HepG2 (cell line): ENCODE measurements around the gene RRP9. TPM values are rescaled to one million over a fixed set of nuclear protein-coding genes. Genes with fewer than 3 reads are reported as not detected.
A peak's percentile ranks its signal among the peaks of the same experiment; 100 is the strongest.

Experiments
- ATF3 ChIP-seq: sonication (generic); formaldehyde crosslinking; IDR thresholded peaks from 2 replicates; pipeline ENCODE4 v1.4.0; 2020; ENCODE audit warnings: missing genetic modification reagents
- MBD4 ChIP-seq: IDR thresholded peaks from 2 replicates; pipeline ENCODE4 v1.6.1; 2012; ENCODE audit warnings: low read length, inconsistent platforms, borderline replicate concordance
- MED13 ChIP-seq: sonication (generic); formaldehyde crosslinking; IDR thresholded peaks from 2 replicates; pipeline ENCODE4 v1.5.0; 2020; ENCODE audit warnings: missing genetic modification reagents
- MLXIP ChIP-seq: sonication (generic); formaldehyde crosslinking; IDR thresholded peaks from 2 replicates; pipeline ENCODE4 v1.9.0; 2021; ENCODE audit warnings: missing genetic modification reagents, borderline replicate concordance
- NCOA5 ChIP-seq: sonication (generic); formaldehyde crosslinking; IDR thresholded peaks from 2 replicates; pipeline ENCODE4 v1.4.0; 2020; ENCODE audit warnings: missing genetic modification reagents
- NFYC ChIP-seq: IDR thresholded peaks from 2 replicates; pipeline ENCODE4 v1.6.1; 2016; ENCODE audit warnings: missing genetic modification reagents, missing compliant biosample characterization
- PTBP1 ChIP-seq: fragments of 200-400 bp; formaldehyde crosslinking; IDR thresholded peaks from 2 replicates; pipeline ENCODE4 v1.6.1; 2018; ENCODE audit warnings: low read length, low read depth; ENCODE audit not compliant: poor library complexity, severe bottlenecking
- RNF219 ChIP-seq: sonication (generic); formaldehyde crosslinking; IDR thresholded peaks from 2 replicates; pipeline ENCODE4 v1.5.0; 2020; ENCODE audit warnings: mild to moderate bottlenecking, missing genetic modification reagents
- RORA ChIP-seq: sonication (generic); formaldehyde crosslinking; IDR thresholded peaks from 2 replicates; pipeline ENCODE4 v1.5.0; 2020; ENCODE audit warnings: mild to moderate bottlenecking, missing genetic modification reagents, moderate library complexity
- SP4 ChIP-seq: sonication (generic); formaldehyde crosslinking; IDR thresholded peaks from 2 replicates; pipeline ENCODE4 v1.8.1; 2023; ENCODE audit warnings: mild to moderate bottlenecking, missing genetic modification reagents
- ZNF432 ChIP-seq: sonication (generic); formaldehyde crosslinking; IDR thresholded peaks from 2 replicates; pipeline ENCODE4 v1.5.0; 2020; ENCODE audit warnings: missing genetic modification reagents, mild to moderate bottlenecking, borderline replicate concordance
- ZNF567 ChIP-seq: sonication (generic); formaldehyde crosslinking; IDR thresholded peaks from 2 replicates; pipeline ENCODE4 v1.8.1; 2023; ENCODE audit warnings: mild to moderate bottlenecking, missing genetic modification reagents, borderline replicate concordance
- ZNF768 ChIP-seq: sonication (generic); formaldehyde crosslinking; IDR thresholded peaks from 2 replicates; pipeline ENCODE4 v1.4.0; 2020; ENCODE audit warnings: missing genetic modification reagents
- polyA plus RNA-seq, 8 experiments: library from polyadenylated mRNA; depleted of rRNA in 3 of 8; stranded (reverse) in 7 of 8; unstranded in 1 of 8; fragments of >200 nt; fragmentation: Illumina TruSeq in 4 of 8; extraction: Trizol in 4 of 8; gene quantifications; 2 replicates each; pipeline versions ENCODE4 v1.2.1 to v1.2.3, GENCODE V29; 2011 to 2016; ENCODE audit warnings: low read depth in 4 of 8, missing spikeins in 1 of 8, mixed read lengths in 1 of 8; ENCODE audit not compliant: insufficient read depth in 1 of 8
- total RNA-seq, 5 experiments: library from RNA; depleted of rRNA; stranded (reverse); fragments of >200 nt; fragmentation: Illumina TruSeq; extraction: Trizol; gene quantifications; 2 replicates each; pipeline ENCODE4 v1.2.3, GENCODE V29; 2016; ENCODE audit warnings: low read depth in 1 of 5
- TF ChIP-seq, protein P1 (sequence below): sonication (generic); formaldehyde crosslinking; IDR thresholded peaks from 2 replicates; pipeline ENCODE4 v1.8.1; 2022; ENCODE audit warnings: low read depth, mild to moderate bottlenecking, missing genetic modification reagents
- TF ChIP-seq, protein P2 (sequence below): sonication (generic); formaldehyde crosslinking; IDR thresholded peaks from 2 replicates; pipeline ENCODE4 v1.8.0; 2022; ENCODE audit warnings: mild to moderate bottlenecking, missing genetic modification reagents
- TF ChIP-seq, protein P3 (sequence below): sonication (generic); formaldehyde crosslinking; IDR thresholded peaks from 2 replicates; pipeline ENCODE4 v1.4.0; 2020; ENCODE audit warnings: missing genetic modification reagents

The RRP9 gene
- total and polyA plus RNA-seq, 2 of the 13 experiments (the other 11 are each of a cell fraction or from before 2014, with no cell fraction given) = 14.8 to 44.0 TPM

GRCh38 chr3:51982838-51983577 lies 41.3 kb upstream of the RRP9 start, which contains the start of gene ACY1 (continued):
- TF ChIP-seq, protein P1, sequence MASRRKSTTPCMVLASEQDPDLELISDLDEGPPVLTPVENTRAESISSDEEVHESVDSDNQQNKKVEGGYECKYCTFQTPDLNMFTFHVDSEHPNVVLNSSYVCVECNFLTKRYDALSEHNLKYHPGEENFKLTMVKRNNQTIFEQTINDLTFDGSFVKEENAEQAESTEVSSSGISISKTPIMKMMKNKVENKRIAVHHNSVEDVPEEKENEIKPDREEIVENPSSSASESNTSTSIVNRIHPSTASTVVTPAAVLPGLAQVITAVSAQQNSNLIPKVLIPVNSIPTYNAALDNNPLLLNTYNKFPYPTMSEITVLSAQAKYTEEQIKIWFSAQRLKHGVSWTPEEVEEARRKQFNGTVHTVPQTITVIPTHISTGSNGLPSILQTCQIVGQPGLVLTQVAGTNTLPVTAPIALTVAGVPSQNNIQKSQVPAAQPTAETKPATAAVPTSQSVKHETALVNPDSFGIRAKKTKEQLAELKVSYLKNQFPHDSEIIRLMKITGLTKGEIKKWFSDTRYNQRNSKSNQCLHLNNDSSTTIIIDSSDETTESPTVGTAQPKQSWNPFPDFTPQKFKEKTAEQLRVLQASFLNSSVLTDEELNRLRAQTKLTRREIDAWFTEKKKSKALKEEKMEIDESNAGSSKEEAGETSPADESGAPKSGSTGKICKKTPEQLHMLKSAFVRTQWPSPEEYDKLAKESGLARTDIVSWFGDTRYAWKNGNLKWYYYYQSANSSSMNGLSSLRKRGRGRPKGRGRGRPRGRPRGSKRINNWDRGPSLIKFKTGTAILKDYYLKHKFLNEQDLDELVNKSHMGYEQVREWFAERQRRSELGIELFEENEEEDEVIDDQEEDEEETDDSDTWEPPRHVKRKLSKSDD (CRISPR knock-in tag) = peak; percentile 53; the same call in 1 of the 2 replicates
- TF ChIP-seq NCOA5 (CRISPR knock-in tag) (no peak), RORA (no peak), MLXIP (CRISPR knock-in tag) (no peak), ZNF768 (CRISPR knock-in tag) (peak; percentile 14; the same call in 1 of the 2 replicates), MBD4 (no peak), PTBP1 (no peak), RNF219 (no peak), ATF3 (0 out of 2 replicates have a peak, but pooled peaks have one; percentile 4), NFYC (CRISPR knock-in tag) (peak; percentile 47), MED13 (peak; percentile 76; the same call in 1 of the 2 replicates), ZNF432 (CRISPR knock-in tag) (no peak), SP4 (CRISPR knock-in tag) (peak; percentile 74), ZNF567 (CRISPR knock-in tag) (peak; percentile 93; the same call in 1 of the 2 replicates)
- TF ChIP-seq, protein P2, sequence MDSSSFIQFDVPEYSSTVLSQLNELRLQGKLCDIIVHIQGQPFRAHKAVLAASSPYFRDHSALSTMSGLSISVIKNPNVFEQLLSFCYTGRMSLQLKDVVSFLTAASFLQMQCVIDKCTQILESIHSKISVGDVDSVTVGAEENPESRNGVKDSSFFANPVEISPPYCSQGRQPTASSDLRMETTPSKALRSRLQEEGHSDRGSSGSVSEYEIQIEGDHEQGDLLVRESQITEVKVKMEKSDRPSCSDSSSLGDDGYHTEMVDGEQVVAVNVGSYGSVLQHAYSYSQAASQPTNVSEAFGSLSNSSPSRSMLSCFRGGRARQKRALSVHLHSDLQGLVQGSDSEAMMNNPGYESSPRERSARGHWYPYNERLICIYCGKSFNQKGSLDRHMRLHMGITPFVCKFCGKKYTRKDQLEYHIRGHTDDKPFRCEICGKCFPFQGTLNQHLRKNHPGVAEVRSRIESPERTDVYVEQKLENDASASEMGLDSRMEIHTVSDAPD (CRISPR knock-in tag) = peak; percentile 11; the same call in 1 of the 2 replicates
- TF ChIP-seq, protein P3, sequence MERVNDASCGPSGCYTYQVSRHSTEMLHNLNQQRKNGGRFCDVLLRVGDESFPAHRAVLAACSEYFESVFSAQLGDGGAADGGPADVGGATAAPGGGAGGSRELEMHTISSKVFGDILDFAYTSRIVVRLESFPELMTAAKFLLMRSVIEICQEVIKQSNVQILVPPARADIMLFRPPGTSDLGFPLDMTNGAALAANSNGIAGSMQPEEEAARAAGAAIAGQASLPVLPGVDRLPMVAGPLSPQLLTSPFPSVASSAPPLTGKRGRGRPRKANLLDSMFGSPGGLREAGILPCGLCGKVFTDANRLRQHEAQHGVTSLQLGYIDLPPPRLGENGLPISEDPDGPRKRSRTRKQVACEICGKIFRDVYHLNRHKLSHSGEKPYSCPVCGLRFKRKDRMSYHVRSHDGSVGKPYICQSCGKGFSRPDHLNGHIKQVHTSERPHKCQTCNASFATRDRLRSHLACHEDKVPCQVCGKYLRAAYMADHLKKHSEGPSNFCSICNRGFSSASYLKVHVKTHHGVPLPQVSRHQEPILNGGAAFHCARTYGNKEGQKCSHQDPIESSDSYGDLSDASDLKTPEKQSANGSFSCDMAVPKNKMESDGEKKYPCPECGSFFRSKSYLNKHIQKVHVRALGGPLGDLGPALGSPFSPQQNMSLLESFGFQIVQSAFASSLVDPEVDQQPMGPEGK = peak; percentile 97
